Activated naive CD8-positive, alpha-beta T cell treated with anti-CD3 and anti-CD28 coated beads, Interleukin-2, amount 50 U/mL, for 16 hours (primary cell): ENCODE data around the gene NIP7.
"Not testable (repeated sequence)": the region's sequence is repeated elsewhere in the genome, so short reads cannot be mapped to it uniquely, and the experiment has no call there.

Experiments used
- DNase-seq: peaks from one replicate; pipeline ENCODE4 v3.0.0-alpha.2; 2020; ENCODE audit warnings: low read depth, low spot score

NIP7 gene

DNA sequence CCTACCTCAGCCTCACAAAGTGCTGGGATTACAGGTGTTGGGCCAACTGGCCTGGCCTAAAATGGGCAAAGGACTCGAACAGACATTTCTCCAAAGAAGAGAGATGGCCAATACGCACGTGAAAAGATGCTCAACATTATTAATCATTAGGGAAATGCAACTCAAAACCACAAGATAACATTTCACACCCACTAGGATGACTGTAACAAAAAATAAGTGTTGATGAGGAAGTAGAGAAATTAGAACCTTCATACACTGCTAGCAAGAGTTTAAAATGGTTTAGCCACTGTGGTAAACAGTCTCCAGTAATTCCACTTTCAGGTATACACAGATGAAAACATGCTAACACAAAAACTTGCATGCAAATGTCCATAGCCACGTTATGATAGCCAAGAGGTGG lies 6.4 kb downstream of the NIP7 start:
- DNase-seq, result no peak

DNA sequence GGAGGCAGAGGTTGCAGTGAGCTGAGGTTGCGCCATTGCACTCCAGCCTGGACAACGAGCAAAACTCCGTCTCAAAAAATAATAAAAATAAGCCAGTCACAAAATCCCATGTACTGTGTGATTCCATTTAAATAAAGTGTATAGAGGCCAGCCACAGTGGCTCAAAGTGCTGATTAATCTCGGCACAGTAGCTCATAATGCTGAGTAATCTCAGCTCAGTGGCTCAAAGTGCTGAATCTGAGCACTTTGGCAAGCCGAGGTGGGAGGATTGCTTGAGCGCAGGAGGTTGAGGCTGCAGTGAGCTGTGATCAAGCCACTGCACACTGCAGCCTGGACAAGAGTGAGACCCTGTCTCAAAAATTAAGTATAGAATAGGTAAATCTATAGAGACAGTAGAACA lies 7.1 kb downstream of the NIP7 start:
- no peak for DNase-seq

DNA sequence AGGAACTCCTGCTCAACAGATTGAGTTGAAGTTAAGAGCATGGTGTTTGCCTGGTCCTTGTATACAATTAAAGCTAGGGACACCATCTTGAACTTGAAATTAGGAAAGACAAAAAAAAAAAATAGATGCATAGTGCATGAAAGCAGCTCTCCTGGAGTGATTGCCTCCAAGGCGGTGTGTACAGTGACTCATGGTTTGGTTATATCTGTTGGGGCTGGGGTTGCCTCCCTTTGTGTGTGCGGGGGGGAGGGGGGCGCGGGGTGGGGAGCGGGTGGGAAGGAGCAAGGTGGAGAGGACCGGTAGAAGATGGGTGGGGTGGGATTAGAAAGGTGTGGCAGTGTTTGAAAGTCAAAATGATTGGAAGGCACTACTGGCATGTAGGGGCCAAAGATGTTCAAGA lies 8.7 kb downstream of the NIP7 start:
- no peak for DNase-seq

DNA sequence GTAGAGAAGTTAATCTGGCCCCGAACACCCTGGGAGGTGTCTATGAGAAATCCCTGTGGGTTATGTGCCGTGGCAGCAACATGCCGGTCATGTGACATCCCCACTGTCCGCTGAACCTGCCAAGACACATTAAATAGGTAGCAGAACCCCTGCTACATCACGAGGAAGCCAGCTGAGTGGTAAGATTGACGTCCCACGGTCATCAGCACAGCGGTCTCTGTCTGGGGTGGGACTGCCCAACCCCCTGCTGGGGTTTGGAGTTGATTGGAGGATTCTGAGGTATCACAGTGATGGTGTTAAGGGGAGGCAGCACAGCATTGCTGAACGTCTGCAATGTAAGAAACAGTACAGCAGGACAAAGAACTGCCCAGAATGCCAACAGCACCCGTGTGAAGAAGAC lies 10.0 kb downstream of the NIP7 start:
- DNase-seq, result no peak

DNA sequence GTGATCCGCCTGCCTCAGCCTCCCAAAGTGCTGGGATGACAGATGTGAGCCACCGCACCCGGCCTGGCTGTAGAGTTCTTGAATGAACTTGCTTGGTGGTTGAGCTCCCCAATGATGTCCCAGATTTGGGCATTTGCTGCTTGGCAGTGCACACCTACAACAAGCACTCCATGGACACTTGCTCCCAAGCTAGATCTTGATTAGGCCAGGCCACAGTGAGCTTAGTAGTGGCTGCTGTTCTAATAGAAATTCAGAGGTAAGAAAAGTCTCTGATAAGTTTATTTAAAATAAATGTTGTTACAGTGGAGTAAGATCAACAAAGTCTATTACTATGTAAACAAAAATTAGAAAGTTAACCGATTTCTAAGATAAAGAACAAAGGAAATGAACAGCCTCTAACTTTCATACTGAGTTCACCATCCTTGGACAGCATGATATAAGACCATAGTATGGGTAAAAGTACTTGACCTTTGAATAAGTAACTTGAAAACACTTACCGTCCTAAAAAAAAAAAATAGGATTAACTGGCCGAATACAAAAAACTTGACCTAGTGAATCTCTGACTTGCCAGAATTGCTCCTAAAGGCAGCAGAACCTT lies 11.1 kb downstream of the NIP7 start:
- DNase-seq, result no peak

DNA sequence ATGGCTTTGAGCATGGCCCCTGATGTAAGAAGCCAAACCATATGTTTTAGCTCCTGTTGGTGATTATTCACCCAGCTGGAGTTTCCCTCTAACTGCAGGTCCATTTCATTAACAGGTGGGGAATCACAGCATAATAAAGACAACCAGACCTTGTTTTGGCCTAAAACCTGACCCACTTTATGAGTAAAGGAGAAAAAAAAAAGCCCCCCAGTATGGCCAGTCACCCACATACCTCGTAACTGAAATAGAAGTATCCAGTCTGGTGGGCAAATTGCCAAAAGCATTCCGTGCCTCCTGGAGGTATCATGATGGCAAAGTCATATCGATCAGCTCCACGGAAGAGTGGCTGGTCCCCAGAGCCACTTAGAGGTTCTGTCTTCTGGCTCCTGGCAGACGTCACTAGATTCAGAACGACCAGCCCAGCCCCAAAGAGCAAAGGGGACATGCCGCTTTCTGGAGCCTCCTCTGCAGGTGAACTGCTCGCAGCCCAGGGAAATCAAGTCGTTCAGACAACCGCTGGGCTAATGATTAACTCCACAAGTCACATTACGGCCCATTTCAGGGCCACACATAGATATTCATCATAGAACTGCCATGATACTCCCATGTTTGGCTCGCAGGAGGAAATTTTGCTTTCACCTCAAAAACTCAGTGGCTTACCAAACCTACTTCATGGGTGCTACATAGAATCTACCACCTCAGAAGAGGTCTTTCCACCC lies 11.9 kb downstream of the NIP7 start, which contains the start of gene TMED6:
Gene TMED6, minus strand, starts transcription at position 478 of the 719 bp plus-strand sequence. Its CDS starts 33 bp downstream, at position 445.
- DNase-seq, result no peak

DNA sequence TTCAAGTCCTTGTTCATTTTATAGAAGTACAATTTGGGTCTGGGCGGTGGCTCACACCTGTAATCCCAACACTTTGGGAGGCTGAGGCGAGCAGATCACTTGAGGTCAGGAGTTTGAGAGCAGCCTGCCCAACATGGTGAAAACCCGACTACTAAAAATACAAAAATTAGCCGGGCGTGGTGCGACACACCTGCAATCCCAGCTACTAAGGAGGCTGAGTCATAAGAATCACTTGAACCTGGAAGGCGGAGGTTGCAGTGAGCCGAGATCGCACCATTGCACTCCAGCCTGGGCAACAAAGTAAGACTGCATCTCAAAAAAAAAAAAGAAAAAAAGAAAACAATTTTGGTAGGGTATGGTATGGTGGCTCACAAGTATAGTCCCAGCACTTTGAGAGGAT lies 20.5 kb downstream of the NIP7 start:
- not testable (repeated sequence) for DNase-seq

DNA sequence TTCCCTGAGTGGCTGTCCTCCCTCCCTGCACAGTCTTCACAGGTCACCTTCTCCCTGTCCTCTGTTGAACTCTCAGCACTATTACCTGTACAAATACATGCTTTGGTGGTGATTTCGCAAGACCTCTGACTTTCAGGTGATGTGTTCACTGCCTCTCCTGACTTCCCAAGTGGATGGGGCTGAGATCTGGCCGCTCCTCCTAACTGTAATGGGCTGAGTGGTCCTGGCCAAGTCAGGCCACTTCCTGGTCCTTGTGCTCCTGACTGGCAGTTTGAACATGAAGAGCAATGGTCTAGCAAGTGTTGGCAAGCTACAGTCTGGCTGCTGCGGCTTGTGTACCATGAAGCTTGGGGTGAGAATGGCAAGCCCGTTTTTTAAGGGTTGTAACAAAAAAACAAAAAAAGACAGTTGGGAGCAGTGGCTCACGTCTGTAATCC lies 23.7 kb downstream of the NIP7 start:
- DNase-seq, result no peak

DNA sequence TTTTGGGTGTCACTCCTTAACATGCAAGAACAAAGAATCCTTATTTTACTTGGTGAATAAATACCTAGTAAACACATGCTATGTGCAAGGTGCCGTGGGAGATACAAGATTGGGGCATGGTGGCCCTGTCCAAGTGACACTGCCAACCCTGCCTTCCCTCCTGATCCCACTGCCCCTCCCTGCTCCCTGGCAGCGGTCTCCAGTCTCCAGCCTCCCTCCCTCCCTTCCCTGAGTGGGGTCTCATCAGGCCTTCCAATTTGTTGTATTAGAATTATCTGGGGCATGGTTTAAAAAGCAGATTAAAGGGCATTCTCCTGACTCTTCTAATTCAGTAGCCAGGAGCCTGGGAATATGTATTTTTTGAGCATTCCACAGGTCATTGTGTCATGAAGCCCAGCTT lies 24.5 kb downstream of the NIP7 start:
- no peak for DNase-seq

DNA sequence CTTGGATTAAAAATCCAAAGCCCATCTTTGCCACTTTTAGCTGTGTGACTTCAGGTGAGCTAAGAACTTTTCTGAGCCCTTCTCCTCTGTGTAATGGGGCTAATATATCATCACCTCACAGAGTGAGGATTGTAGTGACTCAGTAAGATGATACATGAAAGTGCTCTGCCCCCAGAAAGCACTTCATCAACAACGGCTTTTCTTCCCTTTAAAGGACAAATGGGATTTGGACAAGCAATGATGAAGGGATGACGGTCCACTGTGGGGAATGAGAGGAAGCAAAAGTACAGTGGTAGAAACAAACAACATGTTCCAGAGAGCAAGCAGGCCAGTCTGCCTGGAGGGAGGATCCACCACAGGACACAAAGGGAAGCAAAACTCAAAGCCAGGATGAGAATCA lies 26.3 kb downstream of the NIP7 start:
- DNase-seq, result no peak

DNA sequence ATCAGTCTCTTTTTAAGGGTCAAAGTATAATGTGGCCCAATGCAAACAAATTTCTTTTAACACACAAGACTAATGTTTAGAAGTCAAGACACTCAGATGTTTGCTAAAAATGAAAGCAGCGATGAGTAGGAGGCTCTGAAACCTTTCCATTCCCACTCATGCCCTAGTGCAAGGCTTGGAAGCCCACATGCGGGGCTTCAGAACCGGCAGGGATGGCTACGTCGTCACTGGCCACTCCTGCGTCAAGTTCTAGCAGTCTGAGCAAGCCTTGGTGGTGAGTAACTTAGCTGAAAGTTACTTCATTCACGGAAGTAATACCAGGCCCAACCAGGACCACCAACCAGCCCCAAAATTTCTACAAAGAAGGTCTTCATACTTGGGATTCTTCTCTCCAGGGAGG lies 26.9 kb downstream of the NIP7 start:
- no peak for DNase-seq

DNA sequence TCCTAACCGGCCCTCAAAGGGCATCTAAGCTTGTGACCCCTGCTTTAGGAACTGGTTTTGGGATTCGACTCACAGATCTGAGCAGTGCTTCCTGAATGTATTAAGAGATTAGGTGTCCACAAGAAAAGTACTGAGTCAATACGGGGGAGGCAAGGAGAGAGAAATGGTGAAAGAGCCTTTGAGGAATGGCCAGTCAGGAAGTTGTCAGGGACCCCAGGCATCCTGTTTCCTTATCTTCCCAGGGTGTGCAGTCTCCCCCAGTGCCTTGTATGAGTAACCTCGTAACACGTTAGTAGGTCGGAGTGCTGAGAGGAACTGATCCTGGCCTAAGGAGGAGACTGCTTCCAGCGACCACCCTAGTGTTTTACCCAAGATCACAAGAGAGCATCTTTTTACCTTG lies 28.4 kb downstream of the NIP7 start:
- DNase-seq, result no peak

DNA sequence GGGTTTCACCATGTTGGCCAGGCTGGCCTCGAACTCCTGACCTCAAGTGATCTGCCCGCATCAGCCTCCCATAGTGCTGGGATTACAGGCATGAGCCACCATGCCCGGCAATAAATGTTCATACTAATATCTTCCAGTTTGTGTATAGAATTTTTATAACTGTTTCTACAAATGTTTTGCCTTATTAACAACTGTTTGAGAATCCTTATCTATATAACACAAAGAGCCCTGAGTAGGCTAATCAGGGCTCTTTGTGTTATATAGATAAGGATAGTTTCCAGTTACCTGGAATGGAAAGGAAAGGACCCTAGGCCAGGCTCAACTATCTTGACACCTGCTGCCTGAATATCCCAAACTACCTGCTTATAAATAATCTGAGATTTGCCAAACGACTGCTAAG lies 29.3 kb downstream of the NIP7 start:
- no peak for DNase-seq

DNA sequence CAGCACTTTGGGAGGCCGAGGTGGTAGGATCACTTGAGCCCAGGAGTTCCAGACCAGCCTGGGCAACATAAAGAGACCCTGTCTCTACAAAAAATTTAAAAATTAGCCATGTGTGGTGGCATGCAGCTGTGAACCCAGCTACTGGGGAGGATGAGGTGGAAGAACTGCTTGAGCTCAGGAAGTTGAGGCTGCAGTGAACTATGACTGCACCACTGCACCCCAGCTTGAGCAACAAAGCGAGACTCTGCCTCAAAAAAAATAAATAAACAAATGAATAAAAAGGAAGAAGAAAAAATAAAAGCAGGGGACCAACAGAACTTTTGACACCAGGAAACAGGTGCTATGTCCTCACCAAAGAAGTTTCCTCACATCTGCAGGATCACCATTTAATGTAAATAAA lies 32.0 kb downstream of the NIP7 start:
- no peak for DNase-seq

DNA sequence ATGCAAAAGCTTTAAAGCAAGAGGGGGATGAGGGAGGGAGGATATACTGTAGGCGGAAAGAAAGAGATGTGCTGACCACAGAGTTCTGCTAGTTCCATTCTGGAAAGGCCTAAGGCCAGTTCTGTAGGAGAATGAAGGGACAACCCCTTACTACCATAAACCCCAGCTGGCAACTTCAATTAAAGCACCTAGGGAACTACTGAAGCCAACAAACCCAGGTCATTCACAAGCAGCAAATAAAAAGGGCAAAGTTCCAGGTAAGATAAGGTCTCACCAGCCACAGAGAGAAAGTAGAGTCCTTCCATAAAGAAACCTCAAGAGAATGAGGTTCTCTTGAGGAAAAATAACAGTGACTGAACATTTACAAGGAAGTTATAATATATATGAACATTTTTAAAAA lies 33.4 kb downstream of the NIP7 start:
- no peak for DNase-seq

DNA sequence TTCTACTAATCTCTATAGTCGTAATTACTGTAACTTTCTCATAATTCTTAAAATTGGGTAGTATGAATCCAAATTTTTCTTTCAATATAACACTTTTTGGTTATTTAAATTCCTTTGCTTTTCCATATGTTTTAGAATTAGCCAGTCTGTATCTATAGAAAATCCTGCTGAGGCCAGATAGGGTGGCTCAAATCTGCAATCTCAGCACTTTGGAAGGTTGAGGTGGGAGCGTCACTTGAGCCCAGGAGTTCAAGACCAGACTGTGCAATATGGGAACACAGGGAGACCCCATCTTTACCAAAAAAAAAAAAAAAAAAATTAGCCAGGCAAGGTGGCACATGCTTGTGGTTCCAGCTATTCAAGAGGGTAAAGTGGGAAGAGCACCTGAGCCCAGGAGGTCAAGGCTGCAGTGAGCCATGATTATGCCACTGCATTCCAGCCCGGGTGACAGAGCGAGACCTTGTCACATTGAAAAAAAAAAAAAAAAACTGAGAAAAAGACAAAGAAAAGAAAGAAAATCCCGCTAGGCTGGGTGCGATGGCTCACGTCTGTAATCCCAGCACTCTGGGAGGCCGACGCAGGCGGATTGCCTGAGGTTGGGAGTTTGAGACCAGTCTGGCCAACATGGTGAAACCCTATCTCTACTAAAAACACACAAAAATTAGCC lies 37.0 kb downstream of the NIP7 start:
- DNase-seq, result no peak

DNA sequence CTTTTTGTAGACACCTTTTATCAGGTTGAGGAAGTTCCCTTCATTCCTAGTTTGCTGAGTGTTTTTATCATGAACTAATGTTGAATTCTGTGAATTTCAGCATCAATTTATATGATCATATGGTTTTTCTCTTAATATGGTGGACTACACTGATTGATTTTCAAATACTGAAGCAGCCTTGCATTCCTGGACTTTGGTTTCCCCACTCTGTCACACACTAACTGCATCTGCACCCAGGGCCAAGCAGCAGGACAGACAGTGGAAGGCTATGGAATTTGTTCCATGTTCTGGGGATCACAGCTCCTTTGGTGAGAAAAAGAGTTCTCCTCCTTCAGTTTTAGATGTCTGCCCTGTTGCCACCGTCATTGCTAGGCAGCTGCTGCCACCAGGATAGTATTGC lies 38.5 kb downstream of the NIP7 start:
- DNase-seq, result no peak

DNA sequence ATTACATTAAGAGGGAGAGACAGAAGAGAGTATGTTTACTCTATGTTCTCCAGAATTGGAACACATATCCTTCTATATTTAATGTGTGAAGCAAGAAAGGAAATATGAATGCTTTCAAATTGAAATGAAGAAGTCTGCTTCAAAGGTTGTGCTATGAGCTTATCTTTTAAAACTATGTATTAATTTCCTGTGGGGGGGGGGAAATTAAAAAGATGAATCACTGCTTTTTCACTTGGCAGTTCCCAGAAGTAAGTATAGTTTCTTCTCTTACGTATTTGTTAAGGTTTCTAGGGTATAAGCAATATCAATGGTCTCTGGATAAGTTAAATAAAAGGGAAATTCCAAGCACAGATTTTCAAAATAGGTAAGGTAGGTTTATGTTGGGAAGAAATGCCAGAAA lies 39.2 kb downstream of the NIP7 start:
- no peak for DNase-seq

DNA sequence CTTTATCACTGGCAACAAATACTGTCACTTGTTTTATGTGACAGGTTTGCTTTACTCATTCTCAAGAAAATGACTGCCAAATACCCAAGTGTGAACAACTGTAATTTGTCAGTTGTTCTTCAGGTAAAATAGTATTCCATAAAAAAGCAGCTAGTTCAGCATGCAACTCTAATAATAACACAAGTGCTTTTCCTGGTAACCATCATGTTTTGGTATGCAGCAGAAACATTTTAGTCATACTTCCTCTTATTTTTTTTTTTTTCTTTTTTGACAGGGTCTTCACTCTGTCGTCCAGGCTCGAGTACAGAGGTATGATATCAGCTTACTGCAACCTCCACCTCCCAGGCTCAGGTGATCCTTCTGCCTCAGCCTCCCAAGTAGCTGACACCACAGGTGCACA lies 41.7 kb downstream of the NIP7 start:
- no peak for DNase-seq

DNA sequence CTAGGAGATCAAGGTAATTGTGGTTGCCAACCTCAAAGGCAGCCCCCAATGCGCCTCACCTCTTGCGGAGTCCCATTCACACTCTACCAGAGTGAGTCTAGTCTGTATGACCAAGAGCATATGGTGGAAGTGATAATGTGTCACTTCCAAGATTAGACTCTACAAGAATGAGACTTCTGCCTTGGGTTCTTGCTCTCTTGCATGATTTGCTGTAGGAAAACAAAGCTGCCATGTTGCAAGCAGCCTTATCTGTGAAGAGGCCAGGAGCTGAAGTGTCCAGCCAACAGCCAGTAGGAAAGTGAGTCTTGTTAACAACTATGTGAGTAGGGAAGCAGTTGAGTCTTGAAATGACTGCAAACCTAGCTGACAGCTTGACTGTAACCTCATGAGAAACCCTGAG lies 42.8 kb downstream of the NIP7 start:
- DNase-seq, result no peak

DNA sequence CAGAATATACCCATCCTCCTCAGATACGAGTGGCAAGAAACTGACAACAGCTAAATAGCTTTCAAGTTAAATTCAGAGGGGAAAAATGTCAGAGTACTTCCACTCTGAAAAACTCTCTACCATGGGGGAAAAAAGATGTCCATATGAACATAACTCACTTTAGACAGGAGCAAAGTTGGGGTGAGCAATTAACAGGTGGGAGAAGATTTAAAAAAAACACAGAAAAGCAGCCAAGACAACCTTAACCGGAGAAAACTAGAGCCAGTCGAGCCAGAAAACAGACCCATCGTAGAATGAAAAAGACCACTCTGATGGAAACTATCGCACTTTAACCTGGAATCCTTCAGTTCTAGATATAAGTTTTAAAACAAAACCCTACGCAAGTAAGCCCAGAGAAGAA lies 45.4 kb downstream of the NIP7 start:
- no peak for DNase-seq

DNA sequence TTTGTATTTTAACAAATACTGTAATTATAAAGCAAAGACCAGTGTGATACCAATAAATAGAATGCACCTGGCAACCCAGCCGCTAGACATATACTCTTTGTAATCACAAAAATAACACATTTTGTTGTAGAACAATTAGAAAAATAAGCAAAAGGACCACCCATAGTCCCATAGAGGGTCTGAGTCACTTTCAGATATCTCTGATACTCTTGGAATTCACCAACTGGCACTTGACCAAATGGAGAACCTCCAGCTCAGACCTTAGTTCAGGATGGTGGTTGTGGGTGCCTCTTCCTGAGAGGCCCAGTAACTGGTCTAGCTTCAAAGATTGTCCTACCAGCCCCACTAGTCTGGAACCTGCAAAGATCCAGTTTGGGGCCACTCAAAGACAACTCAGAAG lies 47.0 kb downstream of the NIP7 start:
- no peak for DNase-seq
